ENCODE results near the gene SIL1. TPM values are rescaled to one million over a fixed set of nuclear protein-coding genes. Genes with fewer than 3 reads are reported as not detected.

SIL1 gene
- total RNA-seq, 1 donor, result 31.7 TPM

GRCh38 chr5:138951986-138952735, 246.0 kb downstream of the SIL1 start:
- DNase-seq (ENCODE audit: low read depth), result no peak
- TF ChIP-seq CTCF (IDR thresholded peaks at IDR 0.05; ENCODE audit: insufficient read depth, low read length), result no peak
- no peak overlapping the region for H3K4me3 ChIP-seq (ENCODE audit: low read depth, low read length)

GRCh38 chr5:138951091-138951985, 246.8 kb downstream of the SIL1 start:
- H3K4me3 ChIP-seq (ENCODE audit: low read depth, low read length), result no peak overlapping the region
- TF ChIP-seq CTCF (IDR thresholded peaks at IDR 0.05; ENCODE audit: insufficient read depth, low read length), result no peak
- DNase-seq (ENCODE audit: low read depth), result no peak

- DNase-seq (ENCODE audit: low read depth), result no peak
- TF ChIP-seq CTCF (IDR thresholded peaks at IDR 0.05; ENCODE audit: insufficient read depth, low read length), result no peak
- no peak overlapping the region for H3K4me3 ChIP-seq (ENCODE audit: low read depth, low read length)
Observed at GRCh38 chr5:138950421-138951031, 247.6 kb downstream of the SIL1 start.

- no peak for DNase-seq (ENCODE audit: low read depth)
- TF ChIP-seq CTCF (IDR thresholded peaks at IDR 0.05; ENCODE audit: insufficient read depth, low read length), result no peak
- H3K4me3 ChIP-seq (ENCODE audit: low read depth, low read length), result no peak overlapping the region
Observed at GRCh38 chr5:138949988-138950387, 248.2 kb downstream of the SIL1 start.

- H3K4me3 ChIP-seq (ENCODE audit: low read depth, low read length), result no peak overlapping the region
- TF ChIP-seq CTCF (IDR thresholded peaks at IDR 0.05; ENCODE audit: insufficient read depth, low read length), result no peak
- no peak for DNase-seq (ENCODE audit: low read depth)
Observed at GRCh38 chr5:138949223-138949574, 249.0 kb downstream of the SIL1 start.

- no peak for TF ChIP-seq CTCF (IDR thresholded peaks at IDR 0.05; ENCODE audit: insufficient read depth, low read length)
- DNase-seq (ENCODE audit: low read depth), result no peak
- H3K4me3 ChIP-seq (ENCODE audit: low read depth, low read length), result no peak overlapping the region
Observed at GRCh38 chr5:138948471-138949222, 249.5 kb downstream of the SIL1 start.

Measured in fibroblast of the aortic adventitia (primary cell).